GM06990 (cell line): Measurements from ENCODE around the gene EMILIN1.

Experiments used
- DNase-seq: peaks from one replicate; pipeline ENCODE4 v3.0.0-alpha.2; 2011; ENCODE audit not compliant: insufficient read length; ENCODE audit errors: extremely low read depth
- H3K27me3 ChIP-seq: replicated peaks from 2 replicates; pipeline ENCODE4 v1.6.0; 2011; ENCODE audit warnings: low read length; ENCODE audit not compliant: control insufficient read depth, insufficient read depth
- H3K36me3 ChIP-seq: 2 replicates; pipeline ENCODE4 v1.5.1; 2011; ENCODE audit warnings: low read length; ENCODE audit not compliant: control insufficient read depth, insufficient read depth
- H3K4me3 ChIP-seq: replicated peaks from 2 replicates; pipeline ENCODE4 v1.5.1; 2011; ENCODE audit warnings: low read depth, mild to moderate bottlenecking, control low read depth, low read length
- TF ChIP-seq, protein P1 (sequence below): IDR thresholded peaks from 2 replicates; pipeline ENCODE4 v1.5.1; 2011; ENCODE audit warnings: low read length, control low read depth, mild to moderate bottlenecking, inconsistent platforms; ENCODE audit not compliant: insufficient read depth, poor library complexity, severe bottlenecking

The EMILIN1 gene

DNA sequence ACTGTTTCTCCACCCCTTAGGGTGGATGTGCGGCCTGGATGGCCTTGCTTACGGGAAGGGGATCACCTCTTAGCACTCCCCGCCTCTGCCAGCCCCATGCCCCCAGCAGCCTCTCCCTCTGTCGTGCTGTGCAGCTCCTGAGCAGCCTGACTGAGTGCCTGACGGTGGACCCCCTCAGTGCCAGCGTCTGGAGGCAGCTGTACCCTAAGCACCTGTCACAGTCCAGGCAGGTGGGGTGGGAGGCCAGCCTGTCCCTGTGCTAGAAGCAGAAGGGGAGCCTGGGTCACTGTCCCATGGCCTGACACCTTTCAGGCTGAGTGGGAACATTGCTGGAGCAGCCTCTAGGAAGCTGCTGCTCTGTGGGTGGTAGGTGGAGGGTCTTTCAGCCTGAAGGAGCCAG is 40.4 kb upstream of the EMILIN1 start:
- Histone ChIP-seq H3K4me3 (no peak overlapping the region), H3K36me3 (peaks cover 57% of the 10 kb centered on the region), H3K27me3 (no peaks in the 10 kb centered on the region)
- TF ChIP-seq, protein P1, sequence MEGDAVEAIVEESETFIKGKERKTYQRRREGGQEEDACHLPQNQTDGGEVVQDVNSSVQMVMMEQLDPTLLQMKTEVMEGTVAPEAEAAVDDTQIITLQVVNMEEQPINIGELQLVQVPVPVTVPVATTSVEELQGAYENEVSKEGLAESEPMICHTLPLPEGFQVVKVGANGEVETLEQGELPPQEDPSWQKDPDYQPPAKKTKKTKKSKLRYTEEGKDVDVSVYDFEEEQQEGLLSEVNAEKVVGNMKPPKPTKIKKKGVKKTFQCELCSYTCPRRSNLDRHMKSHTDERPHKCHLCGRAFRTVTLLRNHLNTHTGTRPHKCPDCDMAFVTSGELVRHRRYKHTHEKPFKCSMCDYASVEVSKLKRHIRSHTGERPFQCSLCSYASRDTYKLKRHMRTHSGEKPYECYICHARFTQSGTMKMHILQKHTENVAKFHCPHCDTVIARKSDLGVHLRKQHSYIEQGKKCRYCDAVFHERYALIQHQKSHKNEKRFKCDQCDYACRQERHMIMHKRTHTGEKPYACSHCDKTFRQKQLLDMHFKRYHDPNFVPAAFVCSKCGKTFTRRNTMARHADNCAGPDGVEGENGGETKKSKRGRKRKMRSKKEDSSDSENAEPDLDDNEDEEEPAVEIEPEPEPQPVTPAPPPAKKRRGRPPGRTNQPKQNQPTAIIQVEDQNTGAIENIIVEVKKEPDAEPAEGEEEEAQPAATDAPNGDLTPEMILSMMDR, result no peak
- DNase-seq, result no peak

GRCh38 chr2:27038631-27039339 is 39.6 kb upstream of the EMILIN1 start:
- DNase-seq, result no peak
- Histone ChIP-seq H3K27me3 (no peaks in the 10 kb centered on the region), H3K4me3 (no peak overlapping the region), H3K36me3 (peaks cover 60% of the 10 kb centered on the region)
- TF ChIP-seq, protein P1, result no peak

DNA sequence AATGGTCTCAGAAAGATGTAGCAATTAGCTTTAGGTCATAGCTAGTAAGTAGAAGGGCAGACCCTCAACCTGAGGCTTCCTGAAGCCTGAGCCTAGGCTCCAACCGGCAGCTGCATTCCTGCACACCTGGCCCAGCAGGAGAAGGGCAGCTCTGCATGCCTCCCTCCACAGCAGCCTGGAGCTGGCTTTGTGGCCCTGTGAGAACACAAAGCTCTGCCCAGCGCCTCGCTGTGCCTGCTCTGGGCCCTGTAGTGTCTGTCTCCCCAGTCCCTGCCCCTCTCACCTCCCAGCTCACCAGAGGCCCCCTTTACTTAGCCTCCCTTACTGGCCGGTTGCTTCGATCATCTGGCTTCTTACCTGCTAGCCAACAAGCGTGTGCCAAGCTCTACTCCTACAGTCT is 39.0 kb upstream of the EMILIN1 start:
- Histone ChIP-seq H3K36me3 (peaks cover 60% of the 10 kb centered on the region), H3K4me3 (no peak overlapping the region), H3K27me3 (no peaks in the 10 kb centered on the region)
- DNase-seq, result no peak
- TF ChIP-seq, protein P1, result no peak

- Histone ChIP-seq H3K27me3 (no peaks in the 10 kb centered on the region), H3K36me3 (peaks cover 59% of the 10 kb centered on the region), H3K4me3 (no peak overlapping the region)
- no peak for DNase-seq
- TF ChIP-seq, protein P1, result no peak
Measured at GRCh38 chr2:27039871-27040270, 38.5 kb upstream of the EMILIN1 start.

DNA sequence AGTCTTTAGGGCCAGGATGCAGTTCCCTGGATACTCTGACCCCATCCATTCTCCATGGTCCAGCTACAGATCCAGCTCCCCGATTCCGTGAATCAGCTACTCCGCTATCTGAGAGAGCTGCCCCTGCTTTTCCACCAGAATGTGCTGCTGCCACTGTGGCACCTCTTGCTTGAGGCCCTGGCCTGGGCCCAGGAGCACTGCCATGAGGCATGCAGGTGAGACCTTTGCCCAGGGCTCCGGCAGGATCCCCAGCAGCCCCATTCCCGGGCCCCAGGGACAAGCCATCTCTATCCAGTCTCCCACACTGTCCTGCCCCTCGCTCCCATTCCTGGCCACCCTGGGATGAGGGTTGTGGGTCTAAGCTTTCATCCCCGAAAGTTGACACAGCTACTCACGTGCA is 38.1 kb upstream of the EMILIN1 start:
- no peak overlapping the region for H3K4me3 ChIP-seq
- TF ChIP-seq, protein P1, result no peak
- no peak for DNase-seq
- no peaks in the 10 kb centered on the region for H3K27me3 ChIP-seq
- peaks cover 55% of the 10 kb centered on the region for H3K36me3 ChIP-seq

DNA sequence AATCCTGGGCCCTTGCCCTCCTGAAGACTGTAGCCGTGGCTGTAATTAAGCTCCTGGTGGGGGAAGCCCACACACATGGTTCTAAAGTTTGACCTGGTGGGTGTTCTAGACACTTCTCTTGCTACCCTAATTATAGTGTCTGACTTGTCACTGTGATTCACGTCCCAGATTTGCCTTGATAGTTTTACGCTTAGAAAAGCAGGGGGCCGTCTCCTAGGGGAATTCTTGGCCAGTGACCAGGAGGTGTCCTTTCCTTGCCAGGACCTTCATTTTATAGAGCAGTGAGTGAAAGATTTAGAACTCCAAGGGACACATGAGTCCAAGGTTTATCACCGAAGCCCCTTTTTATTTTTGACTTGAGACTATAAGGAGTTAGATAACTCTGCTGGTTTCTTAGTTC is 36.7 kb upstream of the EMILIN1 start:
- H3K36me3 ChIP-seq, result peaks cover 43% of the 10 kb centered on the region
- no peak for DNase-seq
- no peak overlapping the region for H3K4me3 ChIP-seq
- TF ChIP-seq, protein P1, result no peak
- no peaks in the 10 kb centered on the region for H3K27me3 ChIP-seq
